ENCODE results near the gene COL23A1. TPM values are rescaled to one million over a fixed set of nuclear protein-coding genes. Genes with fewer than 3 reads are reported as not detected.

COL23A1 gene
- polyA plus RNA-seq, 2 of the 4 experiments (the other 2 are of a cell fraction) = not detected

GRCh38 chr5:178192244-178192643 lies 397.9 kb downstream of the COL23A1 start:
- no peak overlapping the region for H3K4me2 ChIP-seq
- H3K4me1 ChIP-seq = no peaks in the 10 kb centered on the region
- no peak overlapping the region for H3K27ac ChIP-seq
- no peak overlapping the region for H3K4me3 ChIP-seq
- POLR2A ChIA-PET = interaction anchor here (0.6 kb wide), 1 partner anchor 12 kb away, joined by 3 read pairs; the partner anchor contains the start of gene HNRNPAB
- DNase-seq (ENCODE audit: low read depth in 1 of 2, low spot score in 1 of 2) (no peak), FAIRE-seq (no peak), ATAC-seq (no peak)
- no peak for TF ChIP-seq FOSB (CRISPR knock-in tag; IDR thresholded peaks at IDR 0.05)
- TF ChIP-seq HOXB5 (CRISPR knock-in tag; IDR thresholded peaks at IDR 0.05) = no peak
- no peak for TF ChIP-seq ZSCAN20 (CRISPR knock-in tag; IDR thresholded peaks at IDR 0.05)
- TF ChIP-seq ESRRA (IDR thresholded peaks at IDR 0.05; ENCODE audit: borderline replicate concordance, low read length) = no peak
- no peak for TF ChIP-seq ELK1 (IDR thresholded peaks at IDR 0.05; ENCODE audit: low read depth, low read length)
- TF ChIP-seq HDAC2 (IDR thresholded peaks at IDR 0.05) = no peak
- TF ChIP-seq CBX8 (IDR thresholded peaks at IDR 0.05) = no peak
- TF ChIP-seq RARB (CRISPR knock-in tag; IDR thresholded peaks at IDR 0.05) = no peak
- TF ChIP-seq POLR2A (IDR thresholded peaks at IDR 0.05; ENCODE audit: low read length) = no peak
- TF ChIP-seq MAFK (IDR thresholded peaks at IDR 0.05; ENCODE audit: partially characterized antibody) = no peak
- TF ChIP-seq, protein P1, sequence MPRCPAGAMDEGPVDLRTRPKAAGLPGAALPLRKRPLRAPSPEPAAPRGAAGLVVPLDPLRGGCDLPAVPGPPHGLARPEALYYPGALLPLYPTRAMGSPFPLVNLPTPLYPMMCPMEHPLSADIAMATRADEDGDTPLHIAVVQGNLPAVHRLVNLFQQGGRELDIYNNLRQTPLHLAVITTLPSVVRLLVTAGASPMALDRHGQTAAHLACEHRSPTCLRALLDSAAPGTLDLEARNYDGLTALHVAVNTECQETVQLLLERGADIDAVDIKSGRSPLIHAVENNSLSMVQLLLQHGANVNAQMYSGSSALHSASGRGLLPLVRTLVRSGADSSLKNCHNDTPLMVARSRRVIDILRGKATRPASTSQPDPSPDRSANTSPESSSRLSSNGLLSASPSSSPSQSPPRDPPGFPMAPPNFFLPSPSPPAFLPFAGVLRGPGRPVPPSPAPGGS (IDR thresholded peaks at IDR 0.05) = no peak
- no peak for TF ChIP-seq POLR2AphosphoS2 (conservative IDR thresholded peaks at IDR 0.05; ENCODE audit: low read length)
- TF ChIP-seq KDM1A (IDR thresholded peaks at IDR 0.05; ENCODE audit: low read depth) = no peak
- no peak for TF ChIP-seq USF2 (IDR thresholded peaks at IDR 0.05)
- no peak for TF ChIP-seq PHF8 (IDR thresholded peaks at IDR 0.05; ENCODE audit: borderline replicate concordance, low read depth)
- TF ChIP-seq FOXS1 (CRISPR knock-in tag; IDR thresholded peaks at IDR 0.05) = no peak
- CTCF ChIA-PET = interaction anchor here (0.9 to 1.4 kb wide), 2 partner anchors 29 to 47 kb away, joined by 3 to 4 read pairs; no protein-coding TSS in a partner anchor
- peaks cover 12% of the 10 kb centered on the region; the same call in 2 of the 3 replicates for H3K9me3 ChIP-seq
- 25% methylated on average over 2 of the region's 2 CpGs for WGBS (ENCODE audit: missing lambda C conversion rate)

- Histone ChIP-seq H3K4me2 (no peak overlapping the region), H3K27ac (no peak overlapping the region), H3K4me3 (no peak overlapping the region), H3K9me3 (peaks cover 12% of the 10 kb centered on the region; the same call in 2 of the 3 replicates), H3K4me1 (no peaks in the 10 kb centered on the region)
- FAIRE-seq (no peak), ATAC-seq (no peak), DNase-seq (ENCODE audit: low read depth in 1 of 2, low spot score in 1 of 2) (no peak)
- WGBS (ENCODE audit: missing lambda C conversion rate) = 58% methylated on average over 4 of the region's 4 CpGs
- ChIA-PET CTCF (no interaction called here), POLR2A (no interaction called here)
- TF ChIP-seq KDM1A (IDR thresholded peaks at IDR 0.05; ENCODE audit: low read depth) (no peak), TP53 (CRISPR knock-in tag; IDR thresholded peaks at IDR 0.05) (no peak), ZC3H11A (IDR thresholded peaks at IDR 0.05) (peak; percentile 94), NR3C1 (IDR thresholded peaks at IDR 0.05) (no peak), HOXA7 (CRISPR knock-in tag; IDR thresholded peaks at IDR 0.05) (no peak), ZFP36 (IDR thresholded peaks at IDR 0.05; ENCODE audit: borderline replicate concordance, partially characterized antibody) (no peak)
These were observed 398.5 kb downstream of the COL23A1 start for GRCh38 chr5:178191661-178192060.

DNA sequence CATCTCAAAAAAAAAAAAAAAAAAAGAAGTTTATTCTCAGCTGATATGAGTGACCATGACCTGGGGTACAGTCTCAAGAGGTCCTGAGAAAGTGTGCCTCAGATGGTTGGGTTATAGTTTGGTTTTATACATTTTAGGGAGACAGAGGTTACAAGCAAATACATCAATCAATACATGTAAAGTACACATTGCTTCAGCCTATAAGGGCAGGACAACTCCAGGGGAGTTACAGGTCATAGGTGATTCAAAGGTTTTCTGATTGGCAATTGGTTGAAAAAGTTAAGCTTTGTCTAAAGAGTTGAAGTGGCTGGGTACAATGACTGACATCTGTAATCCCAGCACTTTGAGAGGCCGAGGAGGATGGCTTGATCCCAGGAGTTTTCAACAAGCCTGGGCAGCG lies 400.8 kb downstream of the COL23A1 start:
- no peak for ATAC-seq
- Histone ChIP-seq H3K9me3 (peaks cover 12% of the 10 kb centered on the region; the same call in 2 of the 3 replicates), H3K4me1 (no peaks in the 10 kb centered on the region), H3K4me3 (no peak overlapping the region), H3K27ac (no peak overlapping the region), H3K4me2 (no peak overlapping the region)
- CTCF ChIA-PET = interaction anchor here (0.6 kb wide), 1 partner anchor 596 kb away, joined by 3 read pairs; no protein-coding TSS in a partner anchor
- DNase-seq (ENCODE audit: low read depth in 1 of 2, low spot score in 1 of 2) = no peak
- WGBS (ENCODE audit: missing lambda C conversion rate) = 29% methylated on average over 2 of the region's 2 CpGs
- FAIRE-seq = no peak
- POLR2A ChIA-PET = no interaction called here
- TF ChIP-seq SMC3 (IDR thresholded peaks at IDR 0.05) = no peak
- no peak for TF ChIP-seq FOSL2 (IDR thresholded peaks at IDR 0.05)
- no peak for TF ChIP-seq FOSL2 (CRISPR knock-in tag; IDR thresholded peaks at IDR 0.05)
- TF ChIP-seq HMGXB4 (CRISPR knock-in tag; IDR thresholded peaks at IDR 0.05; ENCODE audit: borderline replicate concordance) = no peak
- TF ChIP-seq, protein P2, sequence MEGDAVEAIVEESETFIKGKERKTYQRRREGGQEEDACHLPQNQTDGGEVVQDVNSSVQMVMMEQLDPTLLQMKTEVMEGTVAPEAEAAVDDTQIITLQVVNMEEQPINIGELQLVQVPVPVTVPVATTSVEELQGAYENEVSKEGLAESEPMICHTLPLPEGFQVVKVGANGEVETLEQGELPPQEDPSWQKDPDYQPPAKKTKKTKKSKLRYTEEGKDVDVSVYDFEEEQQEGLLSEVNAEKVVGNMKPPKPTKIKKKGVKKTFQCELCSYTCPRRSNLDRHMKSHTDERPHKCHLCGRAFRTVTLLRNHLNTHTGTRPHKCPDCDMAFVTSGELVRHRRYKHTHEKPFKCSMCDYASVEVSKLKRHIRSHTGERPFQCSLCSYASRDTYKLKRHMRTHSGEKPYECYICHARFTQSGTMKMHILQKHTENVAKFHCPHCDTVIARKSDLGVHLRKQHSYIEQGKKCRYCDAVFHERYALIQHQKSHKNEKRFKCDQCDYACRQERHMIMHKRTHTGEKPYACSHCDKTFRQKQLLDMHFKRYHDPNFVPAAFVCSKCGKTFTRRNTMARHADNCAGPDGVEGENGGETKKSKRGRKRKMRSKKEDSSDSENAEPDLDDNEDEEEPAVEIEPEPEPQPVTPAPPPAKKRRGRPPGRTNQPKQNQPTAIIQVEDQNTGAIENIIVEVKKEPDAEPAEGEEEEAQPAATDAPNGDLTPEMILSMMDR (IDR thresholded peaks at IDR 0.05) = no peak
- TF ChIP-seq E2F6 (IDR thresholded peaks at IDR 0.05; ENCODE audit: borderline replicate concordance, low read depth) = no peak
- no peak for TF ChIP-seq TFCP2L1 (CRISPR knock-in tag; IDR thresholded peaks at IDR 0.05)
- TF ChIP-seq TP53 (CRISPR knock-in tag; IDR thresholded peaks at IDR 0.05) = no peak
- TF ChIP-seq KDM5A (IDR thresholded peaks at IDR 0.05) = no peak
- no peak for TF ChIP-seq HDAC2 (IDR thresholded peaks at IDR 0.05)

Data from A549 (cell line).